ENCODE data around the gene ADRA2C.

The ADRA2C gene

DNA sequence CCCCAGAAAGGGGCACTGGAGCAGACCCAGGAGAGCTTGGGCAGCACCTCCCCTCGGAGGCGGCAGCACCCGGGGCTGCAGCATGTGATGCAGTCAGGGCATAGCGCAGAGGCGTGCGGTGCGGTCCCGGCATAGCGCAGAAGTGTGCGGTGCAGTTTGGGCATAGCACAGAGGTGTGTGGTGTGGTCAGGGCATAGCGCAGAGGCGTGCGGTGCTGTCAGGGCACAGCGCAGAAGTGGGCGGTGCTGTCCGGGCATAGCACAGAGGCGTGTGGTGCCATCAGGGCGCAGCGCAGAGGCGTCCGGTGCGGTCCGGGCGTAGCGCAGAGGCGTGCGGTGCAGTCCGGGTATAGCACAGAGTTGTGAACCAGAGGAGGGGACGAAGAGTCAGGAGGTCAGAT is 42.8 kb downstream of the ADRA2C start:
- TF ChIP-seq, protein P1, sequence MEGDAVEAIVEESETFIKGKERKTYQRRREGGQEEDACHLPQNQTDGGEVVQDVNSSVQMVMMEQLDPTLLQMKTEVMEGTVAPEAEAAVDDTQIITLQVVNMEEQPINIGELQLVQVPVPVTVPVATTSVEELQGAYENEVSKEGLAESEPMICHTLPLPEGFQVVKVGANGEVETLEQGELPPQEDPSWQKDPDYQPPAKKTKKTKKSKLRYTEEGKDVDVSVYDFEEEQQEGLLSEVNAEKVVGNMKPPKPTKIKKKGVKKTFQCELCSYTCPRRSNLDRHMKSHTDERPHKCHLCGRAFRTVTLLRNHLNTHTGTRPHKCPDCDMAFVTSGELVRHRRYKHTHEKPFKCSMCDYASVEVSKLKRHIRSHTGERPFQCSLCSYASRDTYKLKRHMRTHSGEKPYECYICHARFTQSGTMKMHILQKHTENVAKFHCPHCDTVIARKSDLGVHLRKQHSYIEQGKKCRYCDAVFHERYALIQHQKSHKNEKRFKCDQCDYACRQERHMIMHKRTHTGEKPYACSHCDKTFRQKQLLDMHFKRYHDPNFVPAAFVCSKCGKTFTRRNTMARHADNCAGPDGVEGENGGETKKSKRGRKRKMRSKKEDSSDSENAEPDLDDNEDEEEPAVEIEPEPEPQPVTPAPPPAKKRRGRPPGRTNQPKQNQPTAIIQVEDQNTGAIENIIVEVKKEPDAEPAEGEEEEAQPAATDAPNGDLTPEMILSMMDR (conservative IDR thresholded peaks at IDR 0.05; ENCODE audit: control insufficient read depth, insufficient read depth, low read depth, low read length), result no peak

DNA sequence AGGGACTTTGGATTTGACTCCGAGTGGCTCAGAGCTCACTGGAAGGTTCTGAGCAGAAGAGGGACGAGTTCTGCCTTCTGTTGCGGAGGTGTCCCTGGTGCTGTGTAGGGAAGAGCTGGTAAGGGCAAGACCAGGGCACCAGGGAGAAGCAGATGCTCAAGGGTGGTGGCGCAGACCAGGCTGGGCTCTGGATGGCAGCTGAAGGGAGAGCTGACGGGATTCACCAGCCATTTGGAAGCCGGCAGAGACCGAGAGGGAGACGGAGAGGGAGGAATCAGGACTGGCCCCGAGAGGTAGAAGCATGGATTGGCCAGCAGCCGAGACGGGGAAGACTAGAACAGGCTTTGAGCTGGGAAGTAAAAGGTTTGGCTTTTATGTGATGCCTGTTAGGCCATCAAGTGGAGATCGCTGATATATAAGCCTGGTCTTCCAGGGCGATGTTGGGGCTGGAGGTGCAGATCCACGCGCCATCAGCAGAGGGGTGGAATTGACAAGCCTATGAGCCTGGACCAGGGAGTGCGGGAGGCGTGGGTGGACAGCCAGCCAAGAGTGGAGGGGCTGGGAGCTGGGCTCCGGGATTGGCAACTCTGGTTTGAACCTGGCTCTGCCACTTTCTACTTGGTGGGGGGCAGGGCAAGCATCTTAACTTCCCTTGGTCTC is 43.4 kb downstream of the ADRA2C start:
- no peak overlapping the region for H3K4me3 ChIP-seq (ENCODE audit: control insufficient read depth, low read depth, low read length)
- DNase-seq (ENCODE audit: low read depth), result no peak
- TF ChIP-seq, protein P1 (conservative IDR thresholded peaks at IDR 0.05; ENCODE audit: control insufficient read depth, insufficient read depth, low read depth, low read length), result no peak

More for the DNA sequence above, 42.8 kb downstream of the ADRA2C start:
- no peak overlapping the region for H3K4me3 ChIP-seq (ENCODE audit: control insufficient read depth, low read depth, low read length)
- no peak for DNase-seq (ENCODE audit: low read depth)

- DNase-seq (ENCODE audit: low read depth), result no peak
- TF ChIP-seq, protein P1 (conservative IDR thresholded peaks at IDR 0.05; ENCODE audit: control insufficient read depth, insufficient read depth, low read depth, low read length), result no peak
These were observed 44.0 kb downstream of the ADRA2C start for GRCh38 chr4:3810111-3810680.

DNA sequence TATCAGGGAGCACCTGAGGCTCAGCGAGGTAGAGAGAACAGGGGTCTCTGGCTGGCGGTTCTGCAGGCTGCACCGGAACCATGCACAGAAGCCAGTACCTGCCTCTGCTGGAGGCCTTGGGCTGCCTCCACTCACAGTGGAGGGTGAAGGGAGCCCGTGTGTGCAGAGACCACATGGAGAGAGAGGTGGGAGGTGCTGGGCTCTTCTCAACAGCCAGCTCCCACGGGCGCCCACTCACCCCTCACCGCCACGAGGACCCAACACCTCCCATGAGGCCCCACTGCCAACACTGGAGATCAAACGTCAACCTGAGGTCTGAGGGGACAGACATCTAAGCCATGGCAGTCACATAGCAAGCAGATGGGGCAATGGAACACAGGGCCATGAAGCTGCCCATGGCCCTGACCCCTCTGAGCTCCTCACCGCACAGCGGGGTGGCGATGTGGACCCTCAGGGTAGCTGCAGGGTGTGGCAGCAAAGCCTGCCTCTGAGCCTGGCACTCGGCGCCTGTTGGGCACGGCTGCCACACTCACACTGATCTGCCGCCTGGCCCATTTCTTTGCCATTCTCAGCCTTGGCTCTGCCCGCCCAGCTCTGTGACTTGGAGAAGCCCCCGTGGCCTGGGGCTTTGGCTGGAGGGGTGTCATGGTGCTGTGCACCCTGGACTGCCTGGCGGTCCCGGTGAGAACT is 44.8 kb downstream of the ADRA2C start:
- no peak overlapping the region for H3K4me3 ChIP-seq (ENCODE audit: control insufficient read depth, low read depth, low read length)
- TF ChIP-seq, protein P1 (conservative IDR thresholded peaks at IDR 0.05; ENCODE audit: control insufficient read depth, insufficient read depth, low read depth, low read length), result no peak
- no peak for DNase-seq (ENCODE audit: low read depth)

More at GRCh38 chr4:3810111-3810680, 44.0 kb downstream of the ADRA2C start:
- H3K4me3 ChIP-seq (ENCODE audit: control insufficient read depth, low read depth, low read length), result no peak overlapping the region

DNA sequence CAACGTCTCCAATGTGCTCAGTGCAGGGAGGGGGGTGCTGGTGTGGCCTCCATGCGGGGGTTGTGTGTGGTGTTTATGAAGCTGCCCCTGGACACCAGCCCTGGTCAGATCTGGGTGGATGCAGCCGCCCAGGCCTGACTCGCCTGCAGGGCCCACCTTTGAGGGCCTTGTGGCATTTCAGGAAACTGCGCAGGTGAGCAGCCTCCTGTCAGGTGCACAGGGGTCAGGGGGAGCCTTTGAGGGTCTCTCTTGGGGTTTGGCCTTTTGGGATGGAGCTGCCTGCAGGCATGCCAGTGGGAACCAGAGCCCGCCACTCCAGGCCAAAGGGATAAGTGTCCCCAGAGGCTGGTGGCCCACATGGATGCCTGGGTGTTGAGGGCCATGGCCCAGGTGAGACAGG is 45.4 kb downstream of the ADRA2C start:
- H3K4me3 ChIP-seq (ENCODE audit: control insufficient read depth, low read depth, low read length), result no peak overlapping the region
- TF ChIP-seq, protein P1 (conservative IDR thresholded peaks at IDR 0.05; ENCODE audit: control insufficient read depth, insufficient read depth, low read depth, low read length), result no peak
- no peak for DNase-seq (ENCODE audit: low read depth)

- no peak overlapping the region for H3K4me3 ChIP-seq (ENCODE audit: control insufficient read depth, low read depth, low read length)
- no peak for DNase-seq (ENCODE audit: low read depth)
- TF ChIP-seq, protein P1 (conservative IDR thresholded peaks at IDR 0.05; ENCODE audit: control insufficient read depth, insufficient read depth, low read depth, low read length), result no peak
These were observed 46.2 kb downstream of the ADRA2C start for GRCh38 chr4:3812211-3812934.

Data from fibroblast of mammary gland (primary cell).